Activated effector memory CD4-positive, alpha-beta T cell treated with Interleukin-2 at 50 U/mL for 16 hours (primary cell): ENCODE measurements around the gene NAGS.
"Not testable (repeated sequence)": the region's sequence is repeated elsewhere in the genome, so short reads cannot be mapped to it uniquely, and the experiment has no call there.

Source experiments
- DNase-seq: peaks from one replicate; pipeline ENCODE4 v3.0.0-alpha.2; 2020

NAGS gene

DNA sequence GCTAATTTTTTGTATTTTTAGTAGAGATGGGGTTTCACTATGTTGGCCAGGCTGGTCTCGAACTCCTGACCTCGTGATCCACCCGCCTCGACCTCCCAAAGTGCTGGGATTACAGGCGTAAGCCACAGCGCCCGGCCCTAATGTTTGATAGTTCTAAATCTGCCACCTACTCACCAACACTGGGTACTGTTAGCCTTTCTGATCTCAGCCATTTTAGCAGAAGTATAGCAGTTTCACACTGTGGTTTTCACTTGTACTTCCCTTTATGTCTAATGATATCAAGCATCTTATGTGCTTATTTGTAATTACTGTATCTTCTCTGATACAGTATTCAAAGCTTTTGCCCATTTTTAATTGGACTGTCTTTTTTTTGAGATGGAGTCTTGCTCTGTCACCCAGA, 42.5 kb downstream of the NAGS start:
- DNase-seq: not testable (repeated sequence)

DNA sequence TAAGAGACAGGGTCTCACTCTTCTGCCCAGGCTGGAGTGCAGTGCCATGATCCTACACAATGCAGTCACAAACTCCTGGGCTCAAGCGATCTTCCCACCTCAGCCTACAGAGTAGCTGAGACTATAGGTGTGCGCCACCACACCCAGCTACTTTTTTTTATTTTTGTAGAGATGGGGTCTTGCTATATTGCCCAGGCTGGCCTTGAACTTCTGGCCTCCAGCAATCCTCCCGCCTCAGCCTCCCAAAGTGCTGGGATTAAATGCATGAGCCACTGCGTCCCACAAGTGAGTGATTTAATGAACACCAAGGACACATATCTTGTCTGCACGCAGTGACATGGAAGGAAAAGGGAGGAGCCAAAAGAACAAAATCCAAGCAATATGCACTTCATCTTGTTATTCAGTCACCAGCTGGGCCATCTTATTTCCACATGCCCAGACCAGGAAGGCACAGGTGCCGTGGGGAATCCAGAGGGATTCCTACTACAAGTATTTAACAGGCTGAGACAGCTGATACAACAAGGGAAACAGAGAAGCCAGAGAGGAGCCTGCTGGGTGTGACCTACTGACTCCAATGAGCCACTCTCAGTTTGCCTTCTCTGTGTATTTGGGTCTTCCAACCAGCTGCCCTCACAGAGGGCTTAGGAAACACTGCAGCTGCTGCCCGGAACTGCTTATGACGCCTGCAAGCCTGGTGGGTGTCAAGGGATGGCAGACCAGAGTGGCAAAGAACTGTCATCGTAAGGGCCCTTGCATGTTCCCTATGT, 45.1 kb downstream of the NAGS start:
- no peak for DNase-seq

DNA sequence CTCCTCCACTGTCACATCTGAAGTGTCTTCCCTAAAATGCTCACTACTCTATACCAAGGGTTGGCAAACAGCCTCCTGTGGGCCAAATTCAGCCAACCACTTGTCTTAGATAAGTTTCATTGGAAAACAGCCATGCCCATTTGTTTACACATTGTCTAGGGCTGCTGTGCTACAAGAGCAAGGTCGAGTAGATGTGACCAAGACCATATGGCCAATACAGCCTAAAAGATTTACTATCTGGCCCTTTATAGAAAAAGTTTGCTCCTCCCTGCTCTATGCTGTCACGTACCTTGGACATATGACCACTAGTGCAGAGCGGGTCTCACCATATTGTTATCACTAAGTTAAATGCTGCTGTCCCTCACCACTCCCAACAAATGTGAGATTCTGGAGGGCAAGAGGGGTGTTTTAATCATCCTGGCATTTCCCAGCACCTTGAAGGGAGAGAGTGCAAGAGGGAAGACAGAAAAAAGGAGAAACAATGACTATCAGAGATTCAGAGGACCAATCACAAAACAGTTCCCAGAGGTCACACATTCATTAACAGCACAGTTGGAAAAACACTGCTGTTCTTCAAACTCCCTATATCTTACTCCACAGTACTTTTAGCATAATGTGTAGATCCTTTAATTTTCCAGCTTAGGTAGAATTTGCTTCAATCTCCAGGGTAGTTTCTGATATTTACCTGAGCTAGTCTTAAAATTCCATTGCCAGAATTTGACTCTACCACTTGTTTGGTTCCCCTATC, 48.9 kb downstream of the NAGS start:
- DNase-seq: no peak
